PC-3 (cell line): Measurements from ENCODE around the gene HDAC8. TPM values are rescaled to one million over a fixed set of nuclear protein-coding genes. Genes with fewer than 3 reads are reported as not detected.

Experiments used
- ATAC-seq: fragments of 200-7000 bp; cut with Tn5 transposase; 2 replicates; pipeline ENCODE4 v1.9.1; 2020; ENCODE audit warnings: mild to moderate bottlenecking, moderate library complexity
- BruUV-seq: library from RNA; stranded (reverse); fragments of 400-500 nt; replicated peaks from 2 replicates; lab custom pipeline; 2021; lab: Mats Ljungman, UMichigan
- CTCF ChIA-PET: fragments of 300-600 bp; sonication (Branson Sonifier 250); formaldehyde crosslinking; loops from one replicate; lab custom pipeline; 2022; ENCODE audit warnings: antibody characterized with exemption; lab: Charles Lee
- POLR2A ChIA-PET: fragments of 300-600 bp; sonication (Branson Sonifier 250); formaldehyde crosslinking; loops from one replicate; lab custom pipeline; 2022; ENCODE audit warnings: antibody characterized with exemption; ENCODE audit not compliant: unreplicated experiment; lab: Charles Lee
- DNase-seq: peaks from one replicate; pipeline ENCODE4 v3.0.0-alpha.2; 2015
- H2AFZ ChIP-seq: fragments of 300-600 bp; sonication (generic); 2 replicates; pipeline ENCODE4 v1.6.0; 2016; ENCODE audit warnings: antibody characterized with exemption, low read length
- H3F3A ChIP-seq: fragments of 300-600 bp; sonication (generic); one replicate; pipeline ENCODE4 v1.6.0; 2017; ENCODE audit warnings: antibody characterized with exemption, low read length, control low read depth, mild to moderate bottlenecking; ENCODE audit not compliant: unreplicated experiment
- H3K27ac ChIP-seq: fragments of 300-600 bp; sonication (generic); 2 replicates; pipeline ENCODE4 v1.5.1; 2016; ENCODE audit warnings: mild to moderate bottlenecking, low read length
- H3K27me3 ChIP-seq: fragments of 300-600 bp; sonication (generic); 2 replicates; pipeline ENCODE4 v1.6.1; 2016; ENCODE audit warnings: low read length, mixed read lengths
- H3K36me3 ChIP-seq: fragments of 300-600 bp; sonication (generic); 2 replicates; pipeline ENCODE4 v1.6.1; 2016; ENCODE audit warnings: low read depth, mixed run types, low read length, mixed read lengths
- H3K4me1 ChIP-seq: fragments of 300-600 bp; sonication (generic); 2 replicates; pipeline ENCODE4 v1.5.1; 2016; ENCODE audit warnings: low read length; ENCODE audit not compliant: insufficient read depth
- H3K4me2 ChIP-seq: fragments of 300-600 bp; sonication (generic); 2 replicates; pipeline ENCODE4 v1.6.0; 2016; ENCODE audit warnings: low read length
- H3K4me3 ChIP-seq: fragments of 300-600 bp; sonication (generic); 2 replicates; pipeline ENCODE4 v1.5.1; 2016; ENCODE audit warnings: mild to moderate bottlenecking, low read length, mixed read lengths
- H3K79me2 ChIP-seq: fragments of 300-600 bp; sonication (generic); 2 replicates; pipeline ENCODE4 v1.6.1; 2017; ENCODE audit warnings: low read length, mixed read lengths
- H3K9ac ChIP-seq: fragments of 300-600 bp; sonication (generic); 2 replicates; pipeline ENCODE4 v1.6.0; 2016; ENCODE audit warnings: mild to moderate bottlenecking, low read length
- H3K9me2 ChIP-seq: fragments of 300-600 bp; sonication (generic); replicated peaks from 2 replicates; pipeline ENCODE4 v1.6.1; 2016; ENCODE audit warnings: mixed run types, low read length, mixed read lengths
- H3K9me3 ChIP-seq: fragments of 300-600 bp; sonication (generic); 2 replicates; pipeline ENCODE4 v1.6.1; 2016; ENCODE audit warnings: low read length, mixed read lengths
- H4K20me1 ChIP-seq: fragments of 300-600 bp; sonication (generic); 2 replicates; pipeline ENCODE4 v1.6.1; 2016; ENCODE audit warnings: low read length, mixed read lengths
- CTCF ChIP-seq: fragments of 300-600 bp; sonication (generic); conservative IDR thresholded peaks from 2 replicates; pipeline ENCODE4 v1.5.1; 2017; ENCODE audit warnings: antibody characterized with exemption, low read depth, mild to moderate bottlenecking, low read length
- EZH2 ChIP-seq: fragments of 300-600 bp; sonication (generic); IDR thresholded peaks from one replicate; pipeline ENCODE4 v1.6.1; 2017; ENCODE audit warnings: antibody characterized with exemption, mild to moderate bottlenecking, low read length; ENCODE audit not compliant: unreplicated experiment
- EZH2phosphoT487 ChIP-seq: fragments of 300-600 bp; sonication (generic); IDR thresholded peaks from 2 replicates; pipeline ENCODE4 v1.6.1; 2018; ENCODE audit warnings: mild to moderate bottlenecking, antibody characterized with exemption, low read length, borderline replicate concordance
- intact Hi-C: fragments of 100-400 bp; cut with micrococcal nuclease; formaldehyde crosslinking; loops from 2 replicates; pipeline ENCODE4 v1.9.0; 2023
- total RNA-seq: library from RNA; depleted of rRNA; stranded (reverse); fragments of >200 nt; gene quantifications from 2 replicates; pipeline ENCODE4 v1.2.3, GENCODE V29; 2014

HDAC8 gene
- total RNA-seq, 1 experiment from 2014 or later = 40.5 TPM

- no peaks in the 10 kb centered on the region for H3K36me3 ChIP-seq
- H2AFZ ChIP-seq = no peak overlapping the region
- no peaks in the 10 kb centered on the region for H3K4me1 ChIP-seq
- H3K9me3 ChIP-seq = no peaks in the 10 kb centered on the region
- no peak for TF ChIP-seq CTCF
- no peak for TF ChIP-seq EZH2
- TF ChIP-seq EZH2phosphoT487 = no peak
- POLR2A ChIA-PET = no interaction called here
- no peaks in the 10 kb centered on the region for H3K9me2 ChIP-seq
- H4K20me1 ChIP-seq = no peaks in the 10 kb centered on the region
- no peaks in the 10 kb centered on the region for H3F3A ChIP-seq
- H3K4me2 ChIP-seq = no peak overlapping the region
- no peaks in the 10 kb centered on the region for H3K27me3 ChIP-seq
- H3K9ac ChIP-seq = no peak overlapping the region
- DNase-seq (no peak), ATAC-seq (no peak)
- no peak overlapping the region for H3K4me3 ChIP-seq
- CTCF ChIA-PET = no interaction called here
- intact Hi-C loops = no loop called here
- no peaks in the 10 kb centered on the region for H3K79me2 ChIP-seq
- no TSS peak for BruUV-seq
- no peak overlapping the region for H3K27ac ChIP-seq
Observed at GRCh38 chrX:72532366-72532765, 40.3 kb downstream of the HDAC8 start.

GRCh38 chrX:72526534-72527508 is 45.8 kb downstream of the HDAC8 start:
- ChIA-PET POLR2A (no interaction called here), CTCF (no interaction called here)
- Histone ChIP-seq H3K9ac (no peak overlapping the region), H3K9me3 (no peaks in the 10 kb centered on the region), H3K4me1 (no peaks in the 10 kb centered on the region), H3K79me2 (no peaks in the 10 kb centered on the region), H3F3A (no peaks in the 10 kb centered on the region), H4K20me1 (no peaks in the 10 kb centered on the region), H2AFZ (no peak overlapping the region), H3K36me3 (no peaks in the 10 kb centered on the region), H3K4me2 (no peak overlapping the region), H3K27ac (no peak overlapping the region), H3K4me3 (no peak overlapping the region), H3K27me3 (no peaks in the 10 kb centered on the region), H3K9me2 (no peaks in the 10 kb centered on the region)
- intact Hi-C loops = no loop called here
- no peak for TF ChIP-seq EZH2phosphoT487
- TF ChIP-seq CTCF = no peak
- TF ChIP-seq EZH2 = no peak
- no TSS peak for BruUV-seq
- DNase-seq (no peak), ATAC-seq (no peak)

DNA sequence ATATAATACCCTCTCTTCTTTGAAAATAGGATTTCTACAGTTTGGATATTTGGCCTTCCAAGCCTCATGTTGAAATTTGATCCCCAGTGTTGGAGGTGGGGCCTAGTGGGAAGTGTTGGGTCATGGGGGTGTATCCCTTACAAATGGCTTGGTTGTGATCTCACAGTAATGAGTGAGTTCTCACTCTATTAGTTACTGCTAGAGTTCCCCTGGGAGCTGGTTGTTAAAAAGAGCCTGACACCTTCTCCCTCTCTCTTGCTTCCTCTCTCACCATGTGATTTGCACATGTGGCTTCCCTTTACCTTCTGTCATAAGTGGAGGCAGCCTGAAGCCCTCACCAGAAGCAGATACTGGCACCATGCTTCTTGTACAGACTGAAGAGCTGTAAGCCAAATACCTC is 73.9 kb downstream of the HDAC8 start:
- Histone ChIP-seq H3K9ac (no peak overlapping the region), H3K4me3 (no peak overlapping the region), H3K9me3 (no peaks in the 10 kb centered on the region), H3K36me3 (no peaks in the 10 kb centered on the region), H3K27ac (no peak overlapping the region), H3K4me1 (no peaks in the 10 kb centered on the region), H3K79me2 (no peaks in the 10 kb centered on the region), H3K27me3 (no peaks in the 10 kb centered on the region), H3K9me2 (no peaks in the 10 kb centered on the region), H4K20me1 (no peaks in the 10 kb centered on the region), H2AFZ (no peak overlapping the region), H3K4me2 (no peak overlapping the region), H3F3A (no peaks in the 10 kb centered on the region)
- intact Hi-C loops = no loop called here
- CTCF ChIA-PET = no interaction called here
- BruUV-seq = no TSS peak
- POLR2A ChIA-PET = no interaction called here
- no peak for TF ChIP-seq EZH2
- TF ChIP-seq EZH2phosphoT487 = no peak
- TF ChIP-seq CTCF = no peak
- ATAC-seq (no peak), DNase-seq (no peak)
